Measurements from ENCODE around the gene SUPT3H. TPM values are rescaled to one million over a fixed set of nuclear protein-coding genes. Genes with fewer than 3 reads are reported as not detected.

Gene SUPT3H
- total RNA-seq, 3 donors from 2014 or later: 6.9 to 15.1 (median 13.6) TPM

GRCh38 chr6:45394586-45395095 lies 16.9 kb upstream of the SUPT3H start:
- Histone ChIP-seq H3K36me3 (no peaks in the 10 kb centered on the region), H3K27ac (no peak overlapping the region), H3K27me3 (no peaks in the 10 kb centered on the region), H3K4me1 (no peaks in the 10 kb centered on the region), H3K4me3 (no peak overlapping the region), H3K9me3 (no peaks in the 10 kb centered on the region)
- no peak for DNase-seq (ENCODE audit: low spot score in 2 of 2)
- TF ChIP-seq, protein P1, sequence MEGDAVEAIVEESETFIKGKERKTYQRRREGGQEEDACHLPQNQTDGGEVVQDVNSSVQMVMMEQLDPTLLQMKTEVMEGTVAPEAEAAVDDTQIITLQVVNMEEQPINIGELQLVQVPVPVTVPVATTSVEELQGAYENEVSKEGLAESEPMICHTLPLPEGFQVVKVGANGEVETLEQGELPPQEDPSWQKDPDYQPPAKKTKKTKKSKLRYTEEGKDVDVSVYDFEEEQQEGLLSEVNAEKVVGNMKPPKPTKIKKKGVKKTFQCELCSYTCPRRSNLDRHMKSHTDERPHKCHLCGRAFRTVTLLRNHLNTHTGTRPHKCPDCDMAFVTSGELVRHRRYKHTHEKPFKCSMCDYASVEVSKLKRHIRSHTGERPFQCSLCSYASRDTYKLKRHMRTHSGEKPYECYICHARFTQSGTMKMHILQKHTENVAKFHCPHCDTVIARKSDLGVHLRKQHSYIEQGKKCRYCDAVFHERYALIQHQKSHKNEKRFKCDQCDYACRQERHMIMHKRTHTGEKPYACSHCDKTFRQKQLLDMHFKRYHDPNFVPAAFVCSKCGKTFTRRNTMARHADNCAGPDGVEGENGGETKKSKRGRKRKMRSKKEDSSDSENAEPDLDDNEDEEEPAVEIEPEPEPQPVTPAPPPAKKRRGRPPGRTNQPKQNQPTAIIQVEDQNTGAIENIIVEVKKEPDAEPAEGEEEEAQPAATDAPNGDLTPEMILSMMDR (IDR thresholded peaks at IDR 0.05): no peak
- TF ChIP-seq POLR2A (IDR thresholded peaks at IDR 0.05): no peak
- TF ChIP-seq POLR2AphosphoS5 (IDR thresholded peaks at IDR 0.05): no peak
- intact Hi-C loops (cut with DNase I; ENCODE audit: low total_unique reads): no loop called here

DNA sequence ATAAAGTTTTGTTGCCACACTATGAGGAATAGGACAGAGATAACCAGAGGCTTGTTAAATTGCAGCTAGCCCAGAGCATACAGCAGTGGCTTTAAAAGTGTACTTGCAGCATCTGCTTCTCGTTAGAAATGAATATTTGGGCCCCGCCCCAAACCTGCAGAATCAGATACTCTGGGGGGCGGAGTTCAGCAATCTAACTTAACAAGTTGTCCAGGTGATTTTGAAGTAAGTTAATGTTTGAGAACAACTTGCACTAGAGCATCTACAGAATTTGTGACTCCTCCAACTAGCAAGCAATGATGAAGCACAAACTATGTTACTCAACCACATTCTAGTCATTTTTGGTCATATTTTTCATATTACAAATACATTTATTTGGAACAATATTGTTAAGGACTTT lies 10.6 kb upstream of the SUPT3H start:
- intact Hi-C loops (cut with DNase I; ENCODE audit: low total_unique reads): no loop called here
- Histone ChIP-seq H3K9me3 (no peaks in the 10 kb centered on the region), H3K36me3 (no peaks in the 10 kb centered on the region), H3K27ac (no peak overlapping the region), H3K27me3 (no peaks in the 10 kb centered on the region), H3K4me1 (no peaks in the 10 kb centered on the region), H3K4me3 (no peak overlapping the region)
- no peak for TF ChIP-seq POLR2A (IDR thresholded peaks at IDR 0.05)
- no peak for DNase-seq (ENCODE audit: low spot score in 2 of 2)

DNA sequence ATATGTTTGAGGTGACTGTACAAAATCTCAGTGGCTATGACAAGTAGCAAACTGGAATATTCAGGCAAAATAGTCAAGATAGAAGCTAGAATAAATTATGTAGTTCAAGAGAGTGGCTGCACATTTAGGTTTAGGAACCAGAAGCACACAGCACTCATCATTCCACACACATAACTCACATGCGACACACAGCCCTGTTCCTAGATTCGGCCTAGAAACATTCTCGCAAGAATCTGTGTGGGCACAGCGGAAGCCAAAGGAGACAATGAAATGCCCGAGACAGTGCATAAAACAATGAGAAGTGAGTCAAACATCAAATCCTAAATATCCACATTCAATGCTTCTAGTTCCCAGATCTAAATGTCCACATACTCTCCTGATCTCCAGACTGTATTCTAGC lies 9.5 kb upstream of the SUPT3H start:
- Histone ChIP-seq H3K9me3 (no peaks in the 10 kb centered on the region), H3K36me3 (no peaks in the 10 kb centered on the region), H3K4me1 (no peaks in the 10 kb centered on the region), H3K4me3 (no peak overlapping the region), H3K27ac (no peak overlapping the region), H3K27me3 (no peaks in the 10 kb centered on the region)
- TF ChIP-seq POLR2AphosphoS5 (IDR thresholded peaks at IDR 0.05) (no peak), POLR2A (IDR thresholded peaks at IDR 0.05) (no peak)
- TF ChIP-seq, protein P1 (IDR thresholded peaks at IDR 0.05): no peak
- no peak for DNase-seq (ENCODE audit: low spot score in 2 of 2)
- intact Hi-C loops (cut with DNase I; ENCODE audit: low total_unique reads): no loop called here

DNA sequence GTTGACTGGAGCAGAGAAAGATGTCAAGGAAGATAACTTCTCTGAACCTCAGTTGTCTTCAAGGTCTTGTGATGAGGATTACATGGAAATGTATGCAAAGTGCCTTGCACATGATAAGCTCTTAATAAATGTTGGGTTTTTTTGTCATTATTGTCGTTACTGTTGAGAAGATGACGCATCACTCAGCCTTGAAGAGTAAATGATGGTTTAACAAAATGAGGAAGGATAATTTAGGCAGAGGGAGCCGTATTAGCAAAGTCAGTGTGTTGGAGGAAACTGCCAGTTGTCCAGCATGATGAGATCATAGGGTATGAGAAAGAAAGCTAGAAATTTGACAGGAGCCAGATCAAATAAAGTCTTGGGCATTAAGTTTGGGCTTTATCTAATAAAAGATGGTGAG lies 8.8 kb upstream of the SUPT3H start:
- Histone ChIP-seq H3K36me3 (no peaks in the 10 kb centered on the region), H3K4me3 (no peak overlapping the region), H3K27ac (no peak overlapping the region), H3K9me3 (no peaks in the 10 kb centered on the region), H3K27me3 (no peaks in the 10 kb centered on the region), H3K4me1 (no peaks in the 10 kb centered on the region)
- no peak for DNase-seq (ENCODE audit: low spot score in 2 of 2)
- intact Hi-C loops (cut with DNase I; ENCODE audit: low total_unique reads): no loop called here
- TF ChIP-seq POLR2AphosphoS5 (IDR thresholded peaks at IDR 0.05) (no peak), POLR2A (IDR thresholded peaks at IDR 0.05) (no peak)
- TF ChIP-seq, protein P1 (IDR thresholded peaks at IDR 0.05): no peak

- TF ChIP-seq POLR2A (IDR thresholded peaks at IDR 0.05) (no peak), POLR2AphosphoS5 (IDR thresholded peaks at IDR 0.05) (no peak)
- TF ChIP-seq, protein P1 (IDR thresholded peaks at IDR 0.05): no peak
- intact Hi-C loops (cut with DNase I; ENCODE audit: low total_unique reads): no loop called here
- H3K36me3 ChIP-seq: no peaks in the 10 kb centered on the region
- no peaks in the 10 kb centered on the region for H3K27me3 ChIP-seq
- H3K9me3 ChIP-seq: no peaks in the 10 kb centered on the region
- no peak overlapping the region for H3K27ac ChIP-seq
- no peak for DNase-seq (ENCODE audit: low spot score in 2 of 2)
- H3K4me3 ChIP-seq: no peak overlapping the region
- no peaks in the 10 kb centered on the region for H3K4me1 ChIP-seq
Observed at GRCh38 chr6:45382391-45382790, 4.7 kb upstream of the SUPT3H start.

All from breast epithelium (tissue), 4 donors.